ENCODE data around the gene USP15.

The USP15 gene

DNA sequence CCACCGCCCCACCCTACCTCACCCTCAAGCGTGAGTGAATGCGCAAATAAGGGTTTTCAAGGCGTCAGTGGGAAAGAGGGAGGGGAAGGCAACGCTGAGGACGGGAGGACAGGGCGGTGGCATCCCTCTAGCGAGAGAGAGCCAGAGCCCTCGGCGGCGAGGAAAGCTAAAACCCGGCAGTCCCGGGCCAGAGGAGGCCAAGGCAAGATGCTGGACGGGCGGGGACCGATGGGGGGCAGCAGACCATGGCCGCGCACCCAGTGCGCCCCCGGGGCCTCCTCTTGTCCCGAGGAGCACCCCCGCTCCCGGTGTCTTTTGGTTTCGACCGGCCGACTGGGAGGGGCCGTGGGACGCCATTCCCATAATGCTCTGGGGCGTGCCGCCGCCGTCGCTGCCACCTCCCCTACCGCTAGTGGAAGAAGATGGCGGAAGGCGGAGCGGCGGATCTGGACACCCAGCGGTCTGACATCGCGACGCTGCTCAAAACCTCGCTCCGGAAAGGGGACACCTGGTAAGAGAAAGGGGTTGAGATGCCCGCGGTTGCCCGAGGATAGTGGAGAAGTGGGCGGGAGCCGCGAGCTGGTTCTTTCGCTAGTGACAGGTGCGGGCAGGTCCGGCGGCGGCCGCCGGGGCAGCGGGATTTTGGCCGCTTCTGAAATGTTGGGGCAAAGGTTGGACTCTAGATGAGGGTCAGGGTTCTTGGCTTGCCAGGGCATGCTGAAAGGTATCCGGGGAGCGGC is at the start of gene USP15:
Gene USP15, plus strand, starts transcription at position 412 of the 740 bp plus-strand sequence. Its CDS starts 11 bp downstream, at position 423.
- DNase-seq = peak; percentile 97
- H3K27ac ChIP-seq (ENCODE audit: low read length) = peak within 1 kb of the TSS; percentile 93
- ATAC-seq (ENCODE audit: insufficient read depth, low read depth) = peak; percentile 74
- peaks cover 8% of the 10 kb centered on the region; the same call in 1 of the 2 replicates for H3K36me3 ChIP-seq (ENCODE audit: insufficient read depth, low read length)
- no peaks in the 10 kb centered on the region for H3K27me3 ChIP-seq (ENCODE audit: insufficient read depth, low read length, poor library complexity)
- H2AFZ ChIP-seq (ENCODE audit: low read depth, low read length) = peak within 1 kb of the TSS; percentile 78
- peak within 1 kb of the TSS; percentile 89 for H3K4me2 ChIP-seq (ENCODE audit: insufficient read depth, low read length)
- peaks cover 56% of the 10 kb centered on the region for H3K79me2 ChIP-seq (ENCODE audit: insufficient read depth, low read length)
- peaks cover 55% of the 10 kb centered on the region for H3K4me1 ChIP-seq (ENCODE audit: insufficient read depth, low read length)
- H3K9ac ChIP-seq (ENCODE audit: low read depth, low read length) = peak within 1 kb of the TSS; percentile 93
- peak within 1 kb of the TSS; percentile 58 to 65 for H3K4me3 ChIP-seq (ENCODE audit: low read depth in 1 of 2, low read length in 2 of 2)
- no peaks in the 10 kb centered on the region for H3K9me3 ChIP-seq (ENCODE audit: insufficient read depth, low read length, severe bottlenecking)
- peaks cover 34% of the 10 kb centered on the region; the same call in 1 of the 2 replicates for H4K20me1 ChIP-seq (ENCODE audit: insufficient read depth, low read length)
- no peak for TF ChIP-seq EZH2 (IDR thresholded peaks at IDR 0.05; ENCODE audit: borderline replicate concordance, low read depth, low read length, severe bottlenecking)
- TF ChIP-seq, protein P1, sequence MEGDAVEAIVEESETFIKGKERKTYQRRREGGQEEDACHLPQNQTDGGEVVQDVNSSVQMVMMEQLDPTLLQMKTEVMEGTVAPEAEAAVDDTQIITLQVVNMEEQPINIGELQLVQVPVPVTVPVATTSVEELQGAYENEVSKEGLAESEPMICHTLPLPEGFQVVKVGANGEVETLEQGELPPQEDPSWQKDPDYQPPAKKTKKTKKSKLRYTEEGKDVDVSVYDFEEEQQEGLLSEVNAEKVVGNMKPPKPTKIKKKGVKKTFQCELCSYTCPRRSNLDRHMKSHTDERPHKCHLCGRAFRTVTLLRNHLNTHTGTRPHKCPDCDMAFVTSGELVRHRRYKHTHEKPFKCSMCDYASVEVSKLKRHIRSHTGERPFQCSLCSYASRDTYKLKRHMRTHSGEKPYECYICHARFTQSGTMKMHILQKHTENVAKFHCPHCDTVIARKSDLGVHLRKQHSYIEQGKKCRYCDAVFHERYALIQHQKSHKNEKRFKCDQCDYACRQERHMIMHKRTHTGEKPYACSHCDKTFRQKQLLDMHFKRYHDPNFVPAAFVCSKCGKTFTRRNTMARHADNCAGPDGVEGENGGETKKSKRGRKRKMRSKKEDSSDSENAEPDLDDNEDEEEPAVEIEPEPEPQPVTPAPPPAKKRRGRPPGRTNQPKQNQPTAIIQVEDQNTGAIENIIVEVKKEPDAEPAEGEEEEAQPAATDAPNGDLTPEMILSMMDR (IDR thresholded peaks at IDR 0.05; ENCODE audit: borderline replicate concordance, extremely low read depth, low read length, poor library complexity, severe bottlenecking) = peak; percentile 86

GRCh38 chr12:62210422-62210821 is 49.8 kb upstream of the USP15 start:
- ATAC-seq (ENCODE audit: insufficient read depth, low read depth) (peak; percentile 67; the same call in 1 of the 3 replicates), DNase-seq (peak; percentile 44)
- Histone ChIP-seq H2AFZ (ENCODE audit: low read depth, low read length) (no peak overlapping the region), H3K27ac (ENCODE audit: low read length) (no peak overlapping the region), H3K9me3 (ENCODE audit: insufficient read depth, low read length, severe bottlenecking) (peaks cover 2% of the 10 kb centered on the region), H3K27me3 (ENCODE audit: insufficient read depth, low read length, poor library complexity) (no peaks in the 10 kb centered on the region), H3K36me3 (ENCODE audit: insufficient read depth, low read length) (no peaks in the 10 kb centered on the region), H3K79me2 (ENCODE audit: insufficient read depth, low read length) (no peaks in the 10 kb centered on the region), H3K4me2 (ENCODE audit: insufficient read depth, low read length) (no peak overlapping the region), H3K4me3 (ENCODE audit: low read depth in 1 of 2, low read length in 2 of 2) (no peak overlapping the region), H4K20me1 (ENCODE audit: insufficient read depth, low read length) (no peaks in the 10 kb centered on the region), H3K9ac (ENCODE audit: low read depth, low read length) (no peak overlapping the region), H3K4me1 (ENCODE audit: insufficient read depth, low read length) (no peaks in the 10 kb centered on the region)
- TF ChIP-seq, protein P1 (IDR thresholded peaks at IDR 0.05; ENCODE audit: borderline replicate concordance, extremely low read depth, low read length, poor library complexity, severe bottlenecking) = peak; percentile 87
- TF ChIP-seq EZH2 (IDR thresholded peaks at IDR 0.05; ENCODE audit: borderline replicate concordance, low read depth, low read length, severe bottlenecking) = no peak

DNA sequence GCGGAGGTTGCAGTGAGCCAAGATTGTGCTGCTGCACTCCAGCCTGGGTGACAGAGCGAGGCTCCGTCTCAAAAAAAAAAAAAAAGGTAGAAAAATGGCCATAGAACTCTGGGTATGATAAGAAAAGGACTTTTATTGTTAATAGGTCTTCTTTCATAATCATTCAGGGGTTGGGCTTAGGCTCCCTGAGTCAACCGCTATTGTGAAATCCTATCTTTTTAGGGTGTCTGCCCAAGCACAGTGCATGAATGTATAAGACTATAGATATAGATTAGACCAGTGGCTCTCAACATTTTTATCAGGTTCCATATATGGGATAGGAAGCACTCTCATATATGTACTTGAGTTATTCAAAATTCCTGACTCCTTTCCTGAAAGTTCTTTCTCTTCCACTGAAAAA is 48.7 kb upstream of the USP15 start:
- ATAC-seq (ENCODE audit: insufficient read depth, low read depth) = no peak
- H3K4me3 ChIP-seq (ENCODE audit: low read depth in 1 of 2, low read length in 2 of 2) = no peak overlapping the region
- TF ChIP-seq EZH2 (IDR thresholded peaks at IDR 0.05; ENCODE audit: borderline replicate concordance, low read depth, low read length, severe bottlenecking) = no peak
- TF ChIP-seq, protein P1 (IDR thresholded peaks at IDR 0.05; ENCODE audit: borderline replicate concordance, extremely low read depth, low read length, poor library complexity, severe bottlenecking) = no peak
- no peaks in the 10 kb centered on the region for H3K4me1 ChIP-seq (ENCODE audit: insufficient read depth, low read length)
- no peaks in the 10 kb centered on the region for H4K20me1 ChIP-seq (ENCODE audit: insufficient read depth, low read length)
- H3K27ac ChIP-seq (ENCODE audit: low read length) = no peak overlapping the region
- no peak overlapping the region for H3K9ac ChIP-seq (ENCODE audit: low read depth, low read length)
- no peaks in the 10 kb centered on the region for H3K36me3 ChIP-seq (ENCODE audit: insufficient read depth, low read length)
- H3K9me3 ChIP-seq (ENCODE audit: insufficient read depth, low read length, severe bottlenecking) = no peaks in the 10 kb centered on the region
- no peak overlapping the region for H2AFZ ChIP-seq (ENCODE audit: low read depth, low read length)
- H3K4me2 ChIP-seq (ENCODE audit: insufficient read depth, low read length) = no peak overlapping the region
- DNase-seq = no peak
- H3K27me3 ChIP-seq (ENCODE audit: insufficient read depth, low read length, poor library complexity) = no peaks in the 10 kb centered on the region
- H3K79me2 ChIP-seq (ENCODE audit: insufficient read depth, low read length) = no peaks in the 10 kb centered on the region

Measured in DND-41 (cell line).